SJSA1 (cell line): ENCODE results near the gene LRRC49. TPM values are rescaled to one million over a fixed set of nuclear protein-coding genes. Genes with fewer than 3 reads are reported as not detected.
"Not testable (repeated sequence)": the region's sequence is repeated elsewhere in the genome, so short reads cannot be mapped to it uniquely, and the experiment has no call there.

Experiments used
- DNase-seq, 2 experiments: peaks; one replicate each; pipeline ENCODE4 v3.0.0-alpha.2; 2015 to 2020; ENCODE audit warnings: low spot score in 2 of 2, low read depth in 1 of 2
- H3K27ac ChIP-seq: fragments of 250-450 bp; sonication (Bioruptor Pico); 2 replicates; pipeline ENCODE4 v1.5.1; 2020; ENCODE audit warnings: mild to moderate bottlenecking, moderate library complexity
- H3K27me3 ChIP-seq: fragments of 250-450 bp; sonication (Bioruptor Pico); replicated peaks from 2 replicates; pipeline ENCODE4 v1.5.1; 2020; ENCODE audit warnings: mild to moderate bottlenecking, moderate library complexity
- H3K36me3 ChIP-seq: fragments of 250-450 bp; sonication (Bioruptor Pico); 2 replicates; pipeline ENCODE4 v1.5.1; 2020; ENCODE audit warnings: mild to moderate bottlenecking
- H3K4me1 ChIP-seq: fragments of 250-450 bp; sonication (Bioruptor Pico); replicated peaks from 2 replicates; pipeline ENCODE4 v1.6.1; 2021; ENCODE audit warnings: mild to moderate bottlenecking
- H3K4me3 ChIP-seq: fragments of 250-450 bp; sonication (Bioruptor Pico); 2 replicates; pipeline ENCODE4 v1.5.1; 2020; ENCODE audit warnings: mild to moderate bottlenecking
- H3K9me3 ChIP-seq: fragments of 250-450 bp; sonication (Bioruptor Pico); replicated peaks from 2 replicates; pipeline ENCODE4 v1.5.1; 2020; ENCODE audit warnings: mild to moderate bottlenecking
- total RNA-seq: library from RNA; depleted of rRNA; stranded (reverse); fragments of >200 nt; shearing (Covaris generic); gene quantifications from 2 replicates; pipeline ENCODE4 v1.2.3, GENCODE V29; 2014

Gene LRRC49
- total RNA-seq, 1 experiment from 2014 or later: 12.1 TPM

DNA sequence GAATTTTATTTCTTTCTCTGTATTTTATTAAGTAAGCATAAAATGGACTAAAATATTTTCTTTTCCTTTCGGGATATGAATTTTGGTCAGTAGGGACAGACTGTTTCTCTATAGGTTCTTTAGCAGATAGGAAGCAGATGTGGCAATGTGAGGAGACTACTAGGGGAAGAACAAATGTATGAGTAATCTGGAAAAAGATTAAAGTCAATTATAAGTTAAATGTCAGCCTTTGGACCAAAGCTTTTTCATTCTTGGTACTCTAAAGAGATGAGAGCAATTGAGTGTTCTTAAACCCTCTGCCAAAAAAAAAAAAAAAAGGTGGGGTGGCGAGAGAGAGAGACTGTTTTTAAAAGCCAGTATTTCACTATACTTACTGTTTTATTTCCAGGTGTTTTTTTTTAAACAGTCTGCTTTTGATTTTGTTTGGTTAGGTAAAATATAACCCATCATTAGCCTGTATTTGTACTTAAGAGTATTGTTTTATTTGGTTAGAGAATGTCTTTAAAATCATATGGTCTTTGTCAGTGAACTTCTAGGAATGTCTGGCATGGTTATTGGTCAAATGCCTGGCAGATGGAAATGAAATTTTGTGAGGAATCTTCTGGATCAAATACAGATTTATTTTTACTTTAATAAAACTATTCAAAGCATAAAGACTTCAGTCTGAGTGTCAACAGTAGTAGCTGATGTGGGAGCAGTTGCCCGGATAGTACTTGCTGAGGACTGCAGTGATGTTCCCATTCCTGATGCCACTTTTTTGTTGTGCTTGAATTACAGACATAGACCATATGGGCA is 63.8 kb downstream of the LRRC49 start:
- Histone ChIP-seq H3K36me3 (no peaks in the 10 kb centered on the region), H3K4me3 (no peak overlapping the region), H3K9me3 (no peaks in the 10 kb centered on the region), H3K27ac (no peak overlapping the region), H3K27me3 (no peaks in the 10 kb centered on the region), H3K4me1 (peaks cover 13% of the 10 kb centered on the region)
- no peak for DNase-seq

DNA sequence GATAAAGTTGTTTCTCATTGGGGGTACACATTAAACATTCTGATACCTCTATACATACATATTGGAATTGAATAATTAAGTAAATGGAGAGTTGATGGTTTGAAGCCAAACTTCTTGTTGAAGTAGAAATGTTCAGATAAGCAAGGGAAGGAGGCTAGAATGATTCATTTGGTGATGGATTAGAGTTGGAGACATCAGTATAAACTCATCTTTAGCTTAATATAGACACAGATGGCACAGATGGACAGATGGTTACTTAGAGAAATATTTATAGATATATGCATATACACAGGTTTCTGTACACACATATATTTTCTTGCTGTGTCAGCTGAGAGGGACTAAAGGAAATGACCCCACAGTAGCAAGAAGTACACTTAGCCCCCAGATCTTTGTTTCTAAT is 69.5 kb downstream of the LRRC49 start:
- Histone ChIP-seq H3K4me3 (no peak overlapping the region), H3K9me3 (no peaks in the 10 kb centered on the region), H3K4me1 (no peaks in the 10 kb centered on the region), H3K36me3 (no peaks in the 10 kb centered on the region), H3K27me3 (no peaks in the 10 kb centered on the region), H3K27ac (no peak overlapping the region)
- DNase-seq: no peak

DNA sequence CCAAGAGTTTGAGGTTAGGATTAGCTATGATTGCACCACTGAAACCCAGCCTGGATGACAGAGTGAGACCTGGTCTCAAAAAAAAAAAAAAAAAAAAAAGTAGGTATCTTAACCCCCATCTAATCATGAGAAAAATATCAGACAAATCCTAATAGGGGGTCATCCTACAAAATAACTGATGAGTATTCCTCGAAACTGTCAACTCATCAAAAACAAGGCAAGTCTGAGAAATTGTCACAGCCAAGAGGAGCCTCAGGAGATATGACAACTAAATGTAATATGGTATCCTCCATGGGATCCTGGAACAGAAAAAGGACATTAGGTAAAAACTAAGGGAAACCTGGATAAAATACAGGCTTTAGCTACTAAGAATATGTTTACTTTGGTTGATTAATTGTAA is 70.6 kb downstream of the LRRC49 start:
- no peaks in the 10 kb centered on the region for H3K4me1 ChIP-seq
- DNase-seq: no peak
- no peaks in the 10 kb centered on the region for H3K27me3 ChIP-seq
- H3K36me3 ChIP-seq: no peaks in the 10 kb centered on the region
- no peaks in the 10 kb centered on the region for H3K9me3 ChIP-seq
- no peak overlapping the region for H3K27ac ChIP-seq
- H3K4me3 ChIP-seq: no peak overlapping the region

DNA sequence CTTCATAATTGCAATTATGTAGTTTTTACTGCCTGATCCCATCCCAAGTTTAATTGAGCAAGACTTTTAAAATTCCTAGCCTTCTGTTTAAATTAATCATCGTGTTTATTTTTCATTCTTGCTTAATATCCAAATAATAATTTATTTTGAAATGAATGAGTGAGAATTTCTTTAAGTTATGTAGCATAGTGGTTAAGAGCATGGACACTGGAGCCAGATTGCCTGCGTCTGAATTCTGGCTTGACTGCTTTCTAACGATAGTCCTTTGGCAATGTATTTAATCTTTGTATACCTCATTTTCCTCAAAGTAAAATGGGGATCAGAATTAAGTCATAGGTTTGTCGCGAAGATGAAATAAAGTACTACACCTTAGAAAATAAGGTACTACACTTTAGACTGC is 71.4 kb downstream of the LRRC49 start:
- no peaks in the 10 kb centered on the region for H3K27me3 ChIP-seq
- no peak for DNase-seq

DNA sequence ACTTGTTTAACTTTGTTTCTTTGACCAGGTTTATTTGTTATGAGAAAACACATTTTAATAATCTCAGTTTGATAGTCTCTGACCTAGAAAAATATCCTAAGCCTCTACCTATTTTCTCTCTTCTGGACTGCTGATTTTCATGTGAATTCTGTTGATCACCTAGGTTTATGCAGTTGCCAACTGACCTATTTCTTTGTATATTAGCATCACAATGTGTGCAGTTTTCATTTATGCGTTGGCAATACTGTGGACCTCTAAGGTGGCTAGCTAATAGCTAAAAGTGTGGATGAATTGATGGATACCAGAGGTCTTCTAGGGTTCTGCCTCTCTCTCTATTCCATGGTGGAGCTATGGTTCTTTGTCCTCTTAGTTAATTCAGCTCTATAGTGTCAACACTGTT is 72.1 kb downstream of the LRRC49 start:
- Histone ChIP-seq H3K4me3 (no peak overlapping the region), H3K27me3 (no peaks in the 10 kb centered on the region), H3K4me1 (no peaks in the 10 kb centered on the region), H3K9me3 (no peaks in the 10 kb centered on the region), H3K36me3 (no peaks in the 10 kb centered on the region), H3K27ac (no peak overlapping the region)
- no peak for DNase-seq

More for the DNA sequence above, 71.4 kb downstream of the LRRC49 start:
- no peaks in the 10 kb centered on the region for H3K4me1 ChIP-seq
- H3K9me3 ChIP-seq: no peaks in the 10 kb centered on the region
- H3K4me3 ChIP-seq: no peak overlapping the region
- no peak overlapping the region for H3K27ac ChIP-seq
- H3K36me3 ChIP-seq: no peaks in the 10 kb centered on the region

DNA sequence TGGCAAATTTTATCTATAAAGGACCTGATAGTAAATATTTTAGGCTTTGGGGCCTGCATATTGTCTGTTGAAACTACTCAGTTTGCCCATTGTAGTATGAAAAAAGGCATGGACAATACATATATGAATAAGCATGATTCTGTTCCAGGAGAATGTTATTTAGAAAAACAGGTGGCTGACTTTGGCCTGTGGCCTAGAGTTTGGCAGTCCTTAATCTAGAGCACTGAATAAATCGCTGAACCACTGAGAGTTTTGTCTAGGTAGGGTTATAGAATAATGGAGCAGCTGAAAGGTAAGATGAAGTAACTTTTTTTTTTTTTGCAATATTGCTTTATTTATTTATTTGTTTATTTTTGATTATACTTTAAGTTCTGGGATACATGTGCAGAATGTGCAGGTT is 75.0 kb downstream of the LRRC49 start:
- H3K27ac ChIP-seq: no peak overlapping the region
- no peak for DNase-seq
- H3K4me1 ChIP-seq: no peaks in the 10 kb centered on the region
- no peaks in the 10 kb centered on the region for H3K36me3 ChIP-seq
- no peaks in the 10 kb centered on the region for H3K9me3 ChIP-seq
- H3K27me3 ChIP-seq: no peaks in the 10 kb centered on the region
- H3K4me3 ChIP-seq: no peak overlapping the region

DNA sequence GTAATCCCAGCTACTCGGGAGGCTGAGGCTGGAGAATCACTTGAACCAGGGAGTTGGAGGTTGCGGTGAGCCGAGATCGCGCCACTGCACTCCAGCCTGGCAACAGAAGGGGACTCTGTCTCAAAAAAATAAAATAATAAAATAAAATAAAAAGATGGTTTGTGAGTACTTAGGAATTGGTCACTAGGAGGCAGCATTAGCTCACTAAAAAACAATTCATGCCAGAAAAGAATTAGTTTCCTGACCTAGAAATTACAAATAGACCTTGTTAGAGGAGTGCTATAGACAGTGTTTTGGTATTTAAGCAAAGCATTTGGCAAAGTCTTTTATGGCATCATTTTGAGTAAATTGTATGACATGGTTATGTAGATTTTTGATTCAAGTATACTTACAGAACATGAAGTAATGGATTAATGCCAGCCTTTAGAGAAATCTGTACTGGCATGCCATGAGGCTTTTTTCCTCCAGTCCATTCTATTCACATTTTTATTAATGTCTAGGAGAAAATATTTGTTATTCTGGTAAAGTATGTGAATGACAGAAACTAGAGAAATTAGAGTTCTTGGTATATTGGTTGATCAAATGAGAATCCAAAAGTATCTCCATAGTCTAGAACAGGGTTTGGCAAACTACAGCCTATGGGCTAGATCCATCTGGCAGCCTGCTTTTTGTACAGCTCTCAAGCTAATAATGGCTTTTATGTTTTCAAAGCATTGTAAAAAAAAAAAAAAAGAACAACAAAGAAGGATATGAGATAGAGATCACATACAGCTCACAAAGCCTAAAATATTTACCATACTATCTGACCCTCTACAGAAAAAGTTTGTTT is 81.6 kb downstream of the LRRC49 start:
- peak in 1 of 2 experiments; percentile 10 for DNase-seq
- no peak overlapping the region for H3K27ac ChIP-seq
- H3K4me1 ChIP-seq: no peaks in the 10 kb centered on the region
- no peaks in the 10 kb centered on the region for H3K27me3 ChIP-seq
- no peaks in the 10 kb centered on the region for H3K9me3 ChIP-seq
- no peaks in the 10 kb centered on the region for H3K36me3 ChIP-seq
- H3K4me3 ChIP-seq: no peak overlapping the region

DNA sequence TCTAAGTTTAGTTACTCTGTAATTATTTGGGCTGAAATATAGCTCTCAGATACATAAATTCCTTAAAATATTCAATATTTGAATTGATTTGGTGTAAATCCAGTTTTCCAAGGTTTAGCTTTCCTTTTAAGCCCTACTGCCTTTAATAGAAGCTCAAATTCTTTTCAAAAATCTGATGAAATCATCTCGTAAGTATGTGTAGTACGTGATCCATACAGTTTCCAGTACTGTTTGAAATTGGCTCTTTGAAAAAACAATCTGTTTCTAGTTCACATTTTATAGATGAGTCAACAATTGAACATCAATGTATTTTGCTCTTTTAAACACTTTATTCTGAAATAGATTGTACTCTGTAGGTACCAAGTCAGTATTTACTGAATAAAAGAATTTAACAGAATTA is 84.2 kb downstream of the LRRC49 start:
- H3K27ac ChIP-seq: no peak overlapping the region
- no peak for DNase-seq
- H3K27me3 ChIP-seq: no peaks in the 10 kb centered on the region
- no peaks in the 10 kb centered on the region for H3K9me3 ChIP-seq
- H3K4me3 ChIP-seq: no peak overlapping the region
- no peaks in the 10 kb centered on the region for H3K4me1 ChIP-seq
- no peaks in the 10 kb centered on the region for H3K36me3 ChIP-seq

DNA sequence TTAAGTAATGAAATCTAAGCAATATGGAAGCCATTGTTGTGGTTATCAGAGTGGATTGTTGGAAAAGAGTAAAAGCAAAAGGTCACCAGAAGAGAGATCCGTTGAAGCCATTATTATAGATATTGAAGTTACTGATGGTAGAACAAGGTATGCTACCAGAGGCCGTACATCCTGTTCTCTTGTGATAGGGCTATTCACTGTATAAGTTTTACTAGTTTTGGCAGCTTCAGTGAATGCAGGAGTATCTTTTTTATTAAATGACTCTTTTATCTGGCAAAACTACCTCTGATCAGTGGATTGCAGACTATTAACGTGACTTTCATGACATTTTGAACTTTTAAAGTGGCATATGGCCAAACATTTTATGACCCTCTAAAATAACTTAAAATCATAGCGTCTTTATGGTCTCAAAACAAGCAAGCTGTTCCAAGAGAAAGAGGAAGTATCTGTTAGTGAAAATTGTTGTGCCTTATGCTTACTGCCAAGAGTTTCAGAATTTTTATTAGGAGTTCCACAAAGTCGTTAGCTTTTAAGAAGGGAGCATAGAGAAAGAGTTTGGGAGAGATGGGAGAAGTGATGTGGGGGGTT is 102.9 kb downstream of the LRRC49 start:
- no peak overlapping the region for H3K4me3 ChIP-seq
- DNase-seq: no peak
- H3K27me3 ChIP-seq: no peaks in the 10 kb centered on the region
- no peaks in the 10 kb centered on the region for H3K36me3 ChIP-seq
- H3K9me3 ChIP-seq: no peaks in the 10 kb centered on the region
- no peaks in the 10 kb centered on the region for H3K4me1 ChIP-seq
- H3K27ac ChIP-seq: no peak overlapping the region

DNA sequence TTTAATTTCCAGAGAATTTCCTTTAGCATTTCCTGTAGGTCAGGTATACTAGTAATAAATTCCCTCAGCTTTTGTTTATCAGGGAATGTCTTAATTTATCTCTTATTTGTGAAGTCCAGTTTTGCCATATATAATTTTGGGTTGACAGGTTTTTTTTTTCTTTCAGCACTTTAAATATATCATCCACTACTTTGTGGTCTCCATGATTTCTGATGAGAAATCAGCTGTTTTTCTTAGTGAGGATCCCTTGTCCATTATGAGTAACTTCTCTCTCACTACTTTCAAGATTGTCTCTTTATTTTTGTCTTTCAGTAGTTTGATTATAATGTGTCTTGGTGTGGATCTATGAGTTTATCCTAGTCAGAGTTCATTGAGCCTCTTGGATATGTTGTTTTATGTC is 105.7 kb downstream of the LRRC49 start:
- Histone ChIP-seq H3K4me1 (no peaks in the 10 kb centered on the region), H3K36me3 (no peaks in the 10 kb centered on the region), H3K9me3 (no peaks in the 10 kb centered on the region), H3K4me3 (no peak overlapping the region), H3K27me3 (no peaks in the 10 kb centered on the region), H3K27ac (no peak overlapping the region)
- DNase-seq: no peak

DNA sequence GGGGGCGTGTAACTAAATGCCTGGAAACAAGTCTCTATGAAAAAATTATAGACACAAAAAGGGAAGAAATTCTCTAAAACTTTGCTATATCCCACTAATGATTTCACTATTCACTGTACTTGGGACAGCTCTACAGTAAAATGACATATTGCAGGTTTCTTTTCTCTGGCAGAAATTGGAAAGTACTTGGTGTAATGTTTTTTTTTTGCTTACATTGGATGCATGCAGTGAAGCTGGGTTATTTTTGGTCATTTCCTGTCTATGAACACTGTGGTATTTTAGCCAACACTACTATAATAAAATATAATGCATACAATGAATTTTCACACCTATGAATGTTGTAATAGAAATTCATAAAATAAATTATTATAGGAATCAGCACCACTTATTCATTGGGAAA is 109.7 kb downstream of the LRRC49 start:
- Histone ChIP-seq H3K36me3 (no peaks in the 10 kb centered on the region), H3K4me1 (no peaks in the 10 kb centered on the region), H3K27ac (no peak overlapping the region), H3K4me3 (no peak overlapping the region), H3K9me3 (no peaks in the 10 kb centered on the region), H3K27me3 (no peaks in the 10 kb centered on the region)
- DNase-seq: no peak

DNA sequence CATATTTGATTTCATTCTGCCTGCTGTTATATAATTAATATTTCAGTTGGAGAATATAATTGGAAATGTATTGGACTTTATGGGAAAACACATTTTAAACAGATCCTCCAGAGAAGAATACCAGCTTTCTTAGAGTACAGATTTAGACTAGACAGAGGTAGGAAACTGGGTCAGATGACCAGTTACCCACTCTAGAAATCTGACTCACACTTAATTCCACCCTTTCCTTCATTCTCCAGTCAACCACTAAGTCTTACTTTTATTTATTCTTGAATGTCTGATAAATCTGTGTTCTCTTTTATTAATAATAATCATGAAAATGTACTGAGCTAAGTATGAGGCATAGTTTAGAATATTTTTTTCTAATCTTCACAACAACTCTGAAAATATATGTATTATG is 110.7 kb downstream of the LRRC49 start:
- H3K27me3 ChIP-seq: no peaks in the 10 kb centered on the region
- no peak overlapping the region for H3K27ac ChIP-seq
- H3K4me1 ChIP-seq: no peaks in the 10 kb centered on the region
- DNase-seq: no peak
- no peaks in the 10 kb centered on the region for H3K9me3 ChIP-seq
- no peak overlapping the region for H3K4me3 ChIP-seq
- H3K36me3 ChIP-seq: no peaks in the 10 kb centered on the region

DNA sequence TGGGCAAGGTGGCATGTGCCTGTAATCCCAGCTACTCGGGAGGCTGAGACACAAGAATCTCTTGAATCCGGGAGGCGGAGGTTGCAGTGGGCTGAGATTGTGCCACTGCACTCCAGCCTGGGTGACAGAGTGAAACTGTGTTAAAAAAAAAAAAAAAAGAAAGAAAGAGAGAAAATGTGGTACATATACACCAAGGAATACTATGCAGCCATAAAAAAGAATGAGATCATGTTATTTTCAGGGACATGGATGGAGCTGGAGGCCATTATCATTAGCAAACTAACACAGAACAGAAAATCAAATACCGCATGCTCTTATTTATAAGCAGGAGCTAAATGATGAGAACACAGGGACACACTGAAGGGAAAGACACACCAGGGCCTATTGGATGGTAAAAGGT is 111.9 kb downstream of the LRRC49 start:
- not testable (repeated sequence) for DNase-seq, H3K9me3 ChIP-seq, H3K4me3 ChIP-seq, H3K36me3 ChIP-seq, H3K4me1 ChIP-seq, H3K27ac ChIP-seq, H3K27me3 ChIP-seq

DNA sequence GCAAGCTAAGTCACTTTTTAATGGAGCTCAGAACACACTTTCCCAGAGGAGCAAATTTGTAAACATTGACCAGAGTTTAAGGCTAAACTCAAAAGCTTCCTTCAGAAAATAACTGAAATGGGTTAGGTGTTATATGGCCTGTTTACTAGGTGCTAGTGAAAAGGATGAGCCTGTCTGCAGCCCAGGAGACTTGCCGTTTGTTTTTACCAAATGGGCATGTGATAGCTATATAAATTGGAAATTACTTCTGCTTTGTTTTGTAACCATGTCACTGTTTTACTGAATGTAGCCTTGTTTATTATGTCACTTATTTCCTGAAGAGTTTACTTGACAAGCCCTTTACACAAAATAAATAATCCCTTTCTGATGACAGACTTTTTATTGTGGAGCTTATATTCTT is 113.3 kb downstream of the LRRC49 start:
- Histone ChIP-seq H3K4me1 (no peaks in the 10 kb centered on the region), H3K36me3 (no peaks in the 10 kb centered on the region), H3K4me3 (no peak overlapping the region), H3K27ac (no peak overlapping the region), H3K9me3 (no peaks in the 10 kb centered on the region), H3K27me3 (no peaks in the 10 kb centered on the region)
- DNase-seq: no peak
